NCI-H748 treated with DMSO at 0.1 percent for 48 hours (cell line): ENCODE results near the gene SRPK3.
"Not testable (repeated sequence)": the region's sequence is repeated elsewhere in the genome, so short reads cannot be mapped to it uniquely, and the experiment has no call there.

ENCODE experiments used
- DNase-seq: peaks from one replicate; lab custom pipeline; 2025; lab: John Stamatoyannopoulos, UW

SRPK3 gene

GRCh38 chrX:153780678-153781427 lies at the start of gene SRPK3:
Gene SRPK3 (plus strand): TSS chrX:153781041. CDS start chrX:153781087, 46 bp downstream.
- no peak for DNase-seq

- DNase-seq = no peak
These were observed 49.6 kb upstream of the SRPK3 start for GRCh38 chrX:153731117-153731844.

GRCh38 chrX:153731845-153732215 lies 49.0 kb upstream of the SRPK3 start:
- DNase-seq = no peak

GRCh38 chrX:153732401-153732800 lies 48.4 kb upstream of the SRPK3 start:
- no peak for DNase-seq

- no peak for DNase-seq
These were observed 47.1 kb upstream of the SRPK3 start for GRCh38 chrX:153733651-153734240.

GRCh38 chrX:153734871-153735270 lies 46.0 kb upstream of the SRPK3 start:
- DNase-seq = no peak

- DNase-seq = no peak
These were observed 45.6 kb upstream of the SRPK3 start for GRCh38 chrX:153735274-153735673.

GRCh38 chrX:153736071-153736820 lies 44.6 kb upstream of the SRPK3 start:
- DNase-seq = no peak

- DNase-seq = no peak
These were observed 43.9 kb upstream of the SRPK3 start for GRCh38 chrX:153736871-153737441.

- no peak for DNase-seq
These were observed 42.7 kb upstream of the SRPK3 start for GRCh38 chrX:153738056-153738605.

- no peak for DNase-seq
These were observed 40.9 kb upstream of the SRPK3 start for GRCh38 chrX:153739754-153740486.

- DNase-seq = no peak
These were observed 40.1 kb upstream of the SRPK3 start for GRCh38 chrX:153740631-153741222.

GRCh38 chrX:153741446-153741845 lies 39.4 kb upstream of the SRPK3 start:
- DNase-seq = no peak

- DNase-seq = not testable (repeated sequence)
These were observed 38.7 kb upstream of the SRPK3 start for GRCh38 chrX:153742111-153742510.

- not testable (repeated sequence) for DNase-seq
These were observed 37.9 kb upstream of the SRPK3 start for GRCh38 chrX:153742796-153743467.

- not testable (repeated sequence) for DNase-seq
These were observed 37.2 kb upstream of the SRPK3 start for GRCh38 chrX:153743468-153744209.

GRCh38 chrX:153744210-153745066 lies 36.4 kb upstream of the SRPK3 start:
- DNase-seq = no peak

GRCh38 chrX:153745067-153745433 lies 35.8 kb upstream of the SRPK3 start:
- not testable (repeated sequence) for DNase-seq
